Measurements from ENCODE around the gene FAM89B.

The FAM89B gene

GRCh38 chr11:65556470-65557279 lies 15.7 kb upstream of the FAM89B start:
- Histone ChIP-seq H3K4me3 (ENCODE audit: low read depth, low read length) (peak overlapping the region; percentile 52), H3K27me3 (no peaks in the 10 kb centered on the region), H3K4me1 (peaks cover 16% of the 10 kb centered on the region), H3K36me3 (no peaks in the 10 kb centered on the region; the same call in 1 of the 2 replicates), H3K9me3 (no peaks in the 10 kb centered on the region)
- no peak for TF ChIP-seq CTCF (IDR thresholded peaks at IDR 0.05; ENCODE audit: low read depth, low read length)
- no peak for DNase-seq

GRCh38 chr11:65557280-65558001 lies 14.9 kb upstream of the FAM89B start:
- Histone ChIP-seq H3K36me3 (no peaks in the 10 kb centered on the region), H3K4me3 (ENCODE audit: low read depth, low read length) (peak overlapping the region; percentile 52), H3K4me1 (peaks cover 16% of the 10 kb centered on the region), H3K9me3 (no peaks in the 10 kb centered on the region), H3K27me3 (no peaks in the 10 kb centered on the region)
- DNase-seq, result no peak
- TF ChIP-seq CTCF (IDR thresholded peaks at IDR 0.05; ENCODE audit: low read depth, low read length), result no peak

GRCh38 chr11:65558002-65558929 lies 14.1 kb upstream of the FAM89B start, which contains the start of gene LTBP3:
LTBP3 (minus strand) TSS chr11:65558359; CDS start chr11:65557959, 400 bp downstream.
- TF ChIP-seq CTCF (IDR thresholded peaks at IDR 0.05; ENCODE audit: low read depth, low read length), result no peak
- no peaks in the 10 kb centered on the region for H3K9me3 ChIP-seq
- peaks cover 16% of the 10 kb centered on the region for H3K4me1 ChIP-seq

GRCh38 chr11:65558930-65559509 lies 13.3 kb upstream of the FAM89B start:
- TF ChIP-seq CTCF (IDR thresholded peaks at IDR 0.05; ENCODE audit: low read depth, low read length), result no peak
- H3K4me3 ChIP-seq (ENCODE audit: low read depth, low read length), result peak overlapping the region; percentile 53; the same call in 1 of the 2 replicates
- no peaks in the 10 kb centered on the region for H3K36me3 ChIP-seq
- no peak for DNase-seq
- H3K27me3 ChIP-seq, result no peaks in the 10 kb centered on the region
- H3K9me3 ChIP-seq, result no peaks in the 10 kb centered on the region
- peaks cover 16% of the 10 kb centered on the region for H3K4me1 ChIP-seq

More at GRCh38 chr11:65558002-65558929, 14.1 kb upstream of the FAM89B start, which contains the start of gene LTBP3:
- H3K27me3 ChIP-seq, result no peaks in the 10 kb centered on the region
- DNase-seq, result peak; percentile 62
- H3K4me3 ChIP-seq (ENCODE audit: low read depth, low read length), result peak within 1 kb of the TSS; percentile 53
- H3K36me3 ChIP-seq, result no peaks in the 10 kb centered on the region

- Histone ChIP-seq H3K4me3 (ENCODE audit: low read depth, low read length) (no peak overlapping the region), H3K4me1 (peaks cover 16% of the 10 kb centered on the region), H3K27me3 (no peaks in the 10 kb centered on the region), H3K36me3 (no peaks in the 10 kb centered on the region), H3K9me3 (no peaks in the 10 kb centered on the region)
- no peak for TF ChIP-seq CTCF (IDR thresholded peaks at IDR 0.05; ENCODE audit: low read depth, low read length)
- no peak for DNase-seq
These were observed 12.8 kb upstream of the FAM89B start for GRCh38 chr11:65559535-65559934.
